ENCODE measurements around the gene FCHSD2.
"Not testable (repeated sequence)": the region's sequence is repeated elsewhere in the genome, so short reads cannot be mapped to it uniquely, and the experiment has no call there.

FCHSD2 gene

GRCh38 chr11:72872012-72872411 lies 270.1 kb downstream of the FCHSD2 start:
- DNase-seq (ENCODE audit: low read depth in 3 of 3) = no peak

GRCh38 chr11:72871119-72871518 lies 271.0 kb downstream of the FCHSD2 start:
- no peak for DNase-seq (ENCODE audit: low read depth in 3 of 3)

- DNase-seq (ENCODE audit: low read depth in 3 of 3) = no peak
Measured at GRCh38 chr11:72869831-72870230, 272.3 kb downstream of the FCHSD2 start.

GRCh38 chr11:72867970-72868369 lies 274.1 kb downstream of the FCHSD2 start:
- no peak for DNase-seq (ENCODE audit: low read depth in 3 of 3)

GRCh38 chr11:72864702-72865655 lies 277.1 kb downstream of the FCHSD2 start:
- no peak for DNase-seq (ENCODE audit: low read depth in 3 of 3)

GRCh38 chr11:72863916-72864315 lies 278.2 kb downstream of the FCHSD2 start:
- DNase-seq (ENCODE audit: low read depth in 3 of 3) = no peak

GRCh38 chr11:72863091-72863490 lies 279.0 kb downstream of the FCHSD2 start:
- no peak for DNase-seq (ENCODE audit: low read depth in 3 of 3)

- no peak for DNase-seq (ENCODE audit: low read depth in 3 of 3)
Measured at GRCh38 chr11:72860592-72860991, 281.5 kb downstream of the FCHSD2 start.

- DNase-seq (ENCODE audit: low read depth in 3 of 3) = no peak
Measured at GRCh38 chr11:72860010-72860409, 282.1 kb downstream of the FCHSD2 start.

GRCh38 chr11:72859126-72859525 lies 283.0 kb downstream of the FCHSD2 start:
- no peak for DNase-seq (ENCODE audit: low read depth in 3 of 3)

GRCh38 chr11:72858267-72858666 lies 283.9 kb downstream of the FCHSD2 start:
- DNase-seq (ENCODE audit: low read depth in 3 of 3) = not testable (repeated sequence)

- DNase-seq (ENCODE audit: low read depth in 3 of 3) = no peak
Measured at GRCh38 chr11:72856551-72857345, 285.4 kb downstream of the FCHSD2 start.

- DNase-seq (ENCODE audit: low read depth in 3 of 3) = no peak
Measured at GRCh38 chr11:72856065-72856464, 286.1 kb downstream of the FCHSD2 start.

- no peak for DNase-seq (ENCODE audit: low read depth in 3 of 3)
Measured at GRCh38 chr11:72851726-72852125, 290.4 kb downstream of the FCHSD2 start.

- DNase-seq (ENCODE audit: low read depth in 3 of 3) = no peak
Measured at GRCh38 chr11:72850832-72851231, 291.3 kb downstream of the FCHSD2 start.

- DNase-seq (ENCODE audit: low read depth in 3 of 3) = peak in 1 of 3 donors; percentile 12
Measured at GRCh38 chr11:72848846-72849466, 293.2 kb downstream of the FCHSD2 start.

- no peak for DNase-seq (ENCODE audit: low read depth in 3 of 3)
Measured at GRCh38 chr11:72844356-72844755, 297.8 kb downstream of the FCHSD2 start.

- no peak for DNase-seq (ENCODE audit: low read depth in 3 of 3)
Measured at GRCh38 chr11:72842653-72843330, 299.3 kb downstream of the FCHSD2 start.

GRCh38 chr11:72842126-72842525 lies 300.0 kb downstream of the FCHSD2 start:
- DNase-seq (ENCODE audit: low read depth in 3 of 3) = no peak

GRCh38 chr11:72841397-72841796 lies 300.7 kb downstream of the FCHSD2 start:
- DNase-seq (ENCODE audit: low read depth in 3 of 3) = no peak

- DNase-seq (ENCODE audit: low read depth in 3 of 3) = no peak
Measured at GRCh38 chr11:72840780-72841179, 301.3 kb downstream of the FCHSD2 start.

Measured in stimulated activated CD4-positive, alpha-beta T cell treated with anti-CD3 and anti-CD28 coated beads, TNF-alpha, amount 100 ng/mL, for 48 hours (primary cell).